NCI-H1417 (cell line): ENCODE results near the gene IL13RA2.

Source experiments
- DNase-seq, 3 experiments: peaks; one replicate each; lab custom pipeline; 2025; lab: John Stamatoyannopoulos, UW

Gene IL13RA2

GRCh38 chrX:115017455-115017854, at the start of gene IL13RA2:
Gene IL13RA2, minus strand, starts transcription at chrX:115017616. Its CDS starts 347 bp downstream, at chrX:115017269.
- DNase-seq: peak in 1 of 3 experiments; percentile 7

- no peak for DNase-seq
Observed at GRCh38 chrX:115065304-115065703, 47.9 kb upstream of the IL13RA2 start.

- DNase-seq: no peak
Observed at GRCh38 chrX:115060013-115060412, 42.6 kb upstream of the IL13RA2 start.

- DNase-seq: no peak
Observed at GRCh38 chrX:115058276-115058675, 40.9 kb upstream of the IL13RA2 start.

GRCh38 chrX:115054876-115055275, 37.5 kb upstream of the IL13RA2 start:
- DNase-seq: no peak

GRCh38 chrX:115053223-115053622, 35.8 kb upstream of the IL13RA2 start:
- no peak for DNase-seq

GRCh38 chrX:115047715-115048114, 30.3 kb upstream of the IL13RA2 start:
- DNase-seq: no peak

GRCh38 chrX:115047181-115047580, 29.8 kb upstream of the IL13RA2 start:
- no peak for DNase-seq

GRCh38 chrX:115040417-115040816, 23.0 kb upstream of the IL13RA2 start:
- DNase-seq: no peak

- no peak for DNase-seq
Observed at GRCh38 chrX:115038406-115038805, 21.0 kb upstream of the IL13RA2 start.

- DNase-seq: no peak
Observed at GRCh38 chrX:115036029-115036428, 18.6 kb upstream of the IL13RA2 start.

GRCh38 chrX:115031989-115032388, 14.6 kb upstream of the IL13RA2 start:
- DNase-seq: no peak

GRCh38 chrX:115030625-115031024, 13.2 kb upstream of the IL13RA2 start:
- peak; percentile 5 to 77 (median 35) for DNase-seq

- peak in 1 of 3 experiments; percentile 36 for DNase-seq
Observed at GRCh38 chrX:115029869-115030570, 12.6 kb upstream of the IL13RA2 start.

- no peak for DNase-seq
Observed at GRCh38 chrX:115029440-115029839, 12.0 kb upstream of the IL13RA2 start.

GRCh38 chrX:115023811-115024210, 6.4 kb upstream of the IL13RA2 start:
- DNase-seq: no peak

- no peak for DNase-seq
Observed at GRCh38 chrX:115023139-115023538, 5.7 kb upstream of the IL13RA2 start.

GRCh38 chrX:115021121-115021520, 3.7 kb upstream of the IL13RA2 start:
- DNase-seq: no peak

GRCh38 chrX:115018944-115019343, 1.5 kb upstream of the IL13RA2 start:
- DNase-seq: no peak

GRCh38 chrX:115018040-115018647, 728 bp upstream of the IL13RA2 start:
- DNase-seq: no peak

GRCh38 chrX:115013705-115014104, 3.7 kb downstream of the IL13RA2 start:
- no peak for DNase-seq

GRCh38 chrX:115011428-115011827, 6.0 kb downstream of the IL13RA2 start:
- DNase-seq: no peak

- DNase-seq: no peak
Observed at GRCh38 chrX:114999906-115000305, 17.5 kb downstream of the IL13RA2 start.

GRCh38 chrX:114997779-114998178, 19.6 kb downstream of the IL13RA2 start:
- no peak for DNase-seq
